Measurements from ENCODE around the gene COLEC12.

DNA sequence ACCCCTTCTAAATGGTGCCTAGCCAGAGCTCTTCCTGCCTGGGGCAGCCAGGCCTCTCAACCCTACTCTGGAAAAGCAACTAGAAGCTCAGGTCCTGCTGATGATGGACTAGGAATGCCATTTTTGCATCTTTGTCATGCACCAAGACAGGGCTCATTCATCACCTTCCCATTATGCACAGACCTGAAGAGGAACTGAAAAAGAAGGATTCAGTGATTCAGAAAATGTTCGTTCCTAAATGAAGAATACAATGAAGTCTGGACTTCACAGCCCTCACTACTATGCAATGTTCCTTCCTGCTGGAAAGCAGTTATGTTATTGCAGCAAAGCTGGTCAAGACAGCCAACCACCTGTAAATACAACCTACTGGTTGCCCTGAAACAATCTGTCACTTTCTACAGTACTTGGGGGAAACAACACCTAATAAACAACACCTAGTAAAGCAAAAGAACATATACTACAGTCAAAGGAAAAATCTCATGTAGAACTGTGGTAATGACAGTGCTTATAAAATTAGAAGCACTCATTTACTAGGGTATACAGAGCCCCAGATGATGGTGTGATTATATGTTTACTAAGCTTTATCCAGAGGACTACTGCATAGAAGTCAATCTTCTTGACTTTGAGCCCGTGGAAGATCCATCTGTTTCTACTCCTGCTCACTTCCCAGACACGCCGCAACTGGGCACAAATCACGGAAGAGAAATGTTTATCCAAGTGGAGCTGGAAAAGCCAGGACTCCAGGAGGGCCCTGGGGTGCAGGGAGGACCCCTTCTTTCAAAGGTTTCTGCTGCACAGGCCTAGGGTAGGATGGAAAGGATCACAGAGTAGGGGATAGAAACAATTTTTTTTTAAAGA, 129.5 kb downstream of the COLEC12 start:
- TF ChIP-seq, protein P1, sequence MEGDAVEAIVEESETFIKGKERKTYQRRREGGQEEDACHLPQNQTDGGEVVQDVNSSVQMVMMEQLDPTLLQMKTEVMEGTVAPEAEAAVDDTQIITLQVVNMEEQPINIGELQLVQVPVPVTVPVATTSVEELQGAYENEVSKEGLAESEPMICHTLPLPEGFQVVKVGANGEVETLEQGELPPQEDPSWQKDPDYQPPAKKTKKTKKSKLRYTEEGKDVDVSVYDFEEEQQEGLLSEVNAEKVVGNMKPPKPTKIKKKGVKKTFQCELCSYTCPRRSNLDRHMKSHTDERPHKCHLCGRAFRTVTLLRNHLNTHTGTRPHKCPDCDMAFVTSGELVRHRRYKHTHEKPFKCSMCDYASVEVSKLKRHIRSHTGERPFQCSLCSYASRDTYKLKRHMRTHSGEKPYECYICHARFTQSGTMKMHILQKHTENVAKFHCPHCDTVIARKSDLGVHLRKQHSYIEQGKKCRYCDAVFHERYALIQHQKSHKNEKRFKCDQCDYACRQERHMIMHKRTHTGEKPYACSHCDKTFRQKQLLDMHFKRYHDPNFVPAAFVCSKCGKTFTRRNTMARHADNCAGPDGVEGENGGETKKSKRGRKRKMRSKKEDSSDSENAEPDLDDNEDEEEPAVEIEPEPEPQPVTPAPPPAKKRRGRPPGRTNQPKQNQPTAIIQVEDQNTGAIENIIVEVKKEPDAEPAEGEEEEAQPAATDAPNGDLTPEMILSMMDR (IDR thresholded peaks at IDR 0.05), result no peak
- TF ChIP-seq POLR2A (IDR thresholded peaks at IDR 0.05), result no peak
